Measurements from ENCODE around the gene NOX3.

The NOX3 gene

GRCh38 chr6:155351273-155352129, 104.1 kb downstream of the NOX3 start:
- Histone ChIP-seq H3K9ac (ENCODE audit: insufficient read length) (no peak overlapping the region), H3K27ac (no peak overlapping the region), H3K9me3 (ENCODE audit: low read depth, low read length) (no peaks in the 10 kb centered on the region), H3K36me3 (ENCODE audit: insufficient read depth, low read length) (no peaks in the 10 kb centered on the region), H3K4me3 (no peak overlapping the region)
- TF ChIP-seq EZH2 (IDR thresholded peaks at IDR 0.05): no peak
- no peak for TF ChIP-seq FOXP2 (optimal IDR thresholded peaks at IDR 0.05; ENCODE audit: control extremely low read depth, extremely low read length, insufficient read depth)
- TF ChIP-seq POLR2AphosphoS5 (IDR thresholded peaks at IDR 0.05; ENCODE audit: borderline replicate concordance, low read depth, low read length): no peak
- no peak for DNase-seq (ENCODE audit: low read depth, low spot score)

GRCh38 chr6:155349956-155350355, 105.7 kb downstream of the NOX3 start:
- no peak overlapping the region for H3K9ac ChIP-seq (ENCODE audit: insufficient read length)
- no peak overlapping the region for H3K4me3 ChIP-seq
- H3K36me3 ChIP-seq (ENCODE audit: insufficient read depth, low read length): no peaks in the 10 kb centered on the region
- H3K27ac ChIP-seq: no peak overlapping the region
- no peak for DNase-seq (ENCODE audit: low read depth, low spot score)
- no peaks in the 10 kb centered on the region for H3K9me3 ChIP-seq (ENCODE audit: low read depth, low read length)
- TF ChIP-seq FOXP2 (optimal IDR thresholded peaks at IDR 0.05; ENCODE audit: control extremely low read depth, extremely low read length, insufficient read depth): no peak
- TF ChIP-seq POLR2AphosphoS5 (IDR thresholded peaks at IDR 0.05; ENCODE audit: borderline replicate concordance, low read depth, low read length): no peak
- TF ChIP-seq EZH2 (IDR thresholded peaks at IDR 0.05): no peak

- Histone ChIP-seq H3K9me3 (ENCODE audit: low read depth, low read length) (no peaks in the 10 kb centered on the region), H3K9ac (ENCODE audit: insufficient read length) (no peak overlapping the region), H3K27ac (no peak overlapping the region), H3K36me3 (ENCODE audit: insufficient read depth, low read length) (no peaks in the 10 kb centered on the region), H3K4me3 (no peak overlapping the region)
- no peak for DNase-seq (ENCODE audit: low read depth, low spot score)
- TF ChIP-seq FOXP2 (optimal IDR thresholded peaks at IDR 0.05; ENCODE audit: control extremely low read depth, extremely low read length, insufficient read depth): no peak
- no peak for TF ChIP-seq EZH2 (IDR thresholded peaks at IDR 0.05)
- TF ChIP-seq POLR2AphosphoS5 (IDR thresholded peaks at IDR 0.05; ENCODE audit: borderline replicate concordance, low read depth, low read length): no peak
Observed at GRCh38 chr6:155349129-155349528, 106.5 kb downstream of the NOX3 start.

GRCh38 chr6:155347800-155348199, 107.8 kb downstream of the NOX3 start:
- Histone ChIP-seq H3K4me3 (no peak overlapping the region), H3K27ac (no peak overlapping the region), H3K9me3 (ENCODE audit: low read depth, low read length) (no peaks in the 10 kb centered on the region), H3K9ac (ENCODE audit: insufficient read length) (no peak overlapping the region), H3K36me3 (ENCODE audit: insufficient read depth, low read length) (no peaks in the 10 kb centered on the region)
- no peak for TF ChIP-seq EZH2 (IDR thresholded peaks at IDR 0.05)
- TF ChIP-seq POLR2AphosphoS5 (IDR thresholded peaks at IDR 0.05; ENCODE audit: borderline replicate concordance, low read depth, low read length): no peak
- TF ChIP-seq FOXP2 (optimal IDR thresholded peaks at IDR 0.05; ENCODE audit: control extremely low read depth, extremely low read length, insufficient read depth): no peak
- no peak for DNase-seq (ENCODE audit: low read depth, low spot score)

GRCh38 chr6:155346957-155347356, 108.7 kb downstream of the NOX3 start:
- H3K4me3 ChIP-seq: no peak overlapping the region
- TF ChIP-seq FOXP2 (optimal IDR thresholded peaks at IDR 0.05; ENCODE audit: control extremely low read depth, extremely low read length, insufficient read depth) (no peak), EZH2 (IDR thresholded peaks at IDR 0.05) (no peak), POLR2AphosphoS5 (IDR thresholded peaks at IDR 0.05; ENCODE audit: borderline replicate concordance, low read depth, low read length) (no peak)
- H3K27ac ChIP-seq: no peak overlapping the region
- DNase-seq (ENCODE audit: low read depth, low spot score): no peak
- H3K9ac ChIP-seq (ENCODE audit: insufficient read length): no peak overlapping the region
- H3K9me3 ChIP-seq (ENCODE audit: low read depth, low read length): no peaks in the 10 kb centered on the region
- no peaks in the 10 kb centered on the region for H3K36me3 ChIP-seq (ENCODE audit: insufficient read depth, low read length)
